ENCODE results near the gene WFIKKN2. TPM values are rescaled to one million over a fixed set of nuclear protein-coding genes. Genes with fewer than 3 reads are reported as not detected.

Gene WFIKKN2
- total and polyA plus RNA-seq, 2 experiments from 2014 or later: not detected

- no peak for TF ChIP-seq ZNF462 (CRISPR knock-in tag; IDR thresholded peaks at IDR 0.05)
- TF ChIP-seq ZNF331 (CRISPR knock-in tag; IDR thresholded peaks at IDR 0.05; ENCODE audit: low read depth): no peak
- no peak for TF ChIP-seq EZH2phosphoT487 (IDR thresholded peaks at IDR 0.05; ENCODE audit: unreplicated experiment)
- no peak for TF ChIP-seq REST (IDR thresholded peaks at IDR 0.05; ENCODE audit: unreplicated experiment)
These were observed 8.8 kb downstream of the WFIKKN2 start (continued) for GRCh38 chr17:50844117-50844700.

Data from GM23338 (cell line).